Mesothelial cell of epicardium (in vitro differentiated cells): Measurements from ENCODE around the gene SETBP1. TPM values are rescaled to one million over a fixed set of nuclear protein-coding genes. Genes with fewer than 3 reads are reported as not detected.

Experiments
- DNase-seq, 2 experiments: peaks; one replicate each; pipeline ENCODE4 v3.0.0; 2021; ENCODE audit warnings: low spot score in 2 of 2; ENCODE audit not compliant: unreplicated experiment in 2 of 2
- H3K27ac Mint-ChIP-seq: 2 replicates; pipeline ENCODE4 v1.8.0; 2021; ENCODE audit warnings: mixed read lengths
- H3K27me3 Mint-ChIP-seq: 2 replicates; pipeline ENCODE4 v1.8.0; 2021; ENCODE audit warnings: low read depth, mixed read lengths
- H3K36me3 Mint-ChIP-seq: 2 replicates; pipeline ENCODE4 v1.8.0; 2021; ENCODE audit warnings: mixed read lengths
- H3K4me1 Mint-ChIP-seq: 2 replicates; pipeline ENCODE4 v1.8.0; 2021; ENCODE audit warnings: mixed read lengths
- H3K4me3 Mint-ChIP-seq: 2 replicates; pipeline ENCODE4 v1.8.0; 2021; ENCODE audit warnings: mild to moderate bottlenecking, moderate library complexity, mixed read lengths
- H3K9me3 Mint-ChIP-seq: 2 replicates; pipeline ENCODE4 v1.8.0; 2021; ENCODE audit warnings: mixed read lengths
- CTCF ChIP-seq: fragments of 200-600 bp; sonication (generic); IDR thresholded peaks from one replicate; pipeline ENCODE4 v1.5.0; 2021; ENCODE audit warnings: antibody characterized with exemption; ENCODE audit not compliant: unreplicated experiment
- total RNA-seq: library from RNA; stranded (reverse); gene quantifications from 3 replicates; pipeline ENCODE4 v1.2.1, GENCODE V29; 2021

Gene SETBP1
- total RNA-seq, 1 donor from 2014 or later = 47.7 TPM

- Mint-ChIP-seq H3K9me3 (peaks cover 4% of the 10 kb centered on the region), H3K27ac (no peak overlapping the region), H3K27me3 (peaks cover 1% of the 10 kb centered on the region), H3K4me3 (no peak overlapping the region), H3K36me3 (peaks cover 3% of the 10 kb centered on the region), H3K4me1 (no peaks in the 10 kb centered on the region)
- DNase-seq = no peak
- TF ChIP-seq CTCF = no peak
These were observed 405.4 kb downstream of the SETBP1 start for GRCh38 chr18:45085916-45086624.

GRCh38 chr18:45086777-45087176, 406.1 kb downstream of the SETBP1 start:
- Mint-ChIP-seq H3K27me3 (peaks cover 1% of the 10 kb centered on the region), H3K9me3 (no peaks in the 10 kb centered on the region), H3K4me1 (no peaks in the 10 kb centered on the region)

GRCh38 chr18:45090526-45091140, 409.9 kb downstream of the SETBP1 start:
- Mint-ChIP-seq H3K4me1 (no peaks in the 10 kb centered on the region), H3K9me3 (peaks cover 6% of the 10 kb centered on the region), H3K4me3 (no peak overlapping the region), H3K36me3 (no peaks in the 10 kb centered on the region), H3K27ac (no peak overlapping the region), H3K27me3 (peaks cover 1% of the 10 kb centered on the region)
- TF ChIP-seq CTCF = no peak
- no peak for DNase-seq

More at GRCh38 chr18:45086777-45087176, 406.1 kb downstream of the SETBP1 start:
- DNase-seq = no peak
- Mint-ChIP-seq H3K36me3 (no peaks in the 10 kb centered on the region), H3K27ac (no peak overlapping the region), H3K4me3 (no peak overlapping the region)
- TF ChIP-seq CTCF = no peak

GRCh38 chr18:45100321-45101105, 419.8 kb downstream of the SETBP1 start:
- peaks cover 2% of the 10 kb centered on the region for H3K27me3 Mint-ChIP-seq
- no peaks in the 10 kb centered on the region for H3K4me1 Mint-ChIP-seq
- H3K4me3 Mint-ChIP-seq = no peak overlapping the region
- TF ChIP-seq CTCF = no peak
- H3K27ac Mint-ChIP-seq = no peak overlapping the region
- H3K36me3 Mint-ChIP-seq = no peaks in the 10 kb centered on the region
- peaks cover 3% of the 10 kb centered on the region for H3K9me3 Mint-ChIP-seq
- no peak for DNase-seq

- H3K27ac Mint-ChIP-seq = no peak overlapping the region
- no peak for DNase-seq
- H3K4me3 Mint-ChIP-seq = no peak overlapping the region
- no peaks in the 10 kb centered on the region for H3K4me1 Mint-ChIP-seq
- no peaks in the 10 kb centered on the region for H3K36me3 Mint-ChIP-seq
- peaks cover 3% of the 10 kb centered on the region for H3K9me3 Mint-ChIP-seq
- no peak for TF ChIP-seq CTCF
- peaks cover 2% of the 10 kb centered on the region for H3K27me3 Mint-ChIP-seq
These were observed 421.4 kb downstream of the SETBP1 start for GRCh38 chr18:45102126-45102525.
